OCI-M2 (cell line): ENCODE measurements around the gene SRGAP3.
"Not testable (repeated sequence)": the region's sequence is repeated elsewhere in the genome, so short reads cannot be mapped to it uniquely, and the experiment has no call there.

Experiments
- DNase-seq: peaks from one replicate; lab custom pipeline; 2025; ENCODE audit not compliant: unreplicated experiment; lab: John Stamatoyannopoulos, UW

SRGAP3 gene

GRCh38 chr3:9098716-9099675 is 150.4 kb downstream of the SRGAP3 start:
- DNase-seq = no peak

GRCh38 chr3:9097495-9097894 is 152.0 kb downstream of the SRGAP3 start:
- DNase-seq = no peak

DNA sequence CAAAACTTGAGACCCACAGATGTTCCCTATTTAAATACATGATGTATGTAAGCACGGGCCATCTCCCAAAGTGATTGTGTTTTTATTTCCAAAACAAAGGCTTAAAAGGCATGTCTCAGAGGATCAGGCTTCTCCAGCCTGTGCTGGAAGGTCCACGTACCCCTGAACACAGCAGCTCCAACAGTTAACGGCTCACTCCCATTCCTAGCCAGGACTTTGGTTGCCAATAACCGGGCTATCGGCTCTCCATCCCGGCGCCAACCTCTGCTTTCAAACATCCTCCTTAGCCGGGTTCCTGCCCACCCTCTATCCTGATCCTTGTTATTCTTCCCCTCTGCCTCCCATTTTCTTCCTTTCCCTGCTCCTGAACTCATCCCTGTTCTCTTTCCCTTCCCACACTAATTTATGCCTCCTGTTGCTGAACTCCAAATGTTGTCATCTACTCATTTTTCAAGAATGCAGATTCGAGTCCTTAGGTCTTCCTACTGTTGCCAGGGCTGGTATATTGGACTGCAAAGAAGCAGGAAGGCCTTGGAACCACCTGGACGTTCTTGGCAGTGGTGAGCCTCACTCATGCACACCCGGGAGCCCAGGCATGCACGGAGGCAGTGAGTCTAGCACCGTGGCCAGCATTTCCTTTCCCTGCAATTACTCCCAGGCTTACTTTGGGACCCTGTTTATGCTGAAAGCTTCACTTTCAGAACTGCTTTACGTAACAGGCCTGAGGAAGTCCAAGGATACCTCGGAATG is 157.8 kb downstream of the SRGAP3 start:
- DNase-seq = no peak

- no peak for DNase-seq
Measured at GRCh38 chr3:9088441-9089353, 160.7 kb downstream of the SRGAP3 start.

- DNase-seq = no peak
Measured at GRCh38 chr3:9087831-9088413, 161.5 kb downstream of the SRGAP3 start.

DNA sequence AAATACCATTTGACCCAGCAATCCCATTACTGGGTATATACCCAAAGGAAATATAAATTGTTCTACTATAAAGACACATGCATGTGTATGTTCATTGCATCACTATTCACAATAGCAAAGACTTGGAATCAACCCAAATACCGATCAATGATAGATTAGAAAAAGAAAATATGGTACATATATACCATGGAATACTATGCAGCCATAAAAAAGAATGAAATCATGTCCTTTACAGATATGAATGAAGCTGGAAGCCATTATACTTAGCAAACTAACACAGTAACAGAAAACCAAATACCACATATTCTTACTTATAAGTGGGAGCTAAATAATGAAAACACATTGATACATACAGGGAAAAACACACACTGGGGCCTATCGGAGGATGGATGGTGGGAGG is 164.0 kb downstream of the SRGAP3 start:
- not testable (repeated sequence) for DNase-seq

DNA sequence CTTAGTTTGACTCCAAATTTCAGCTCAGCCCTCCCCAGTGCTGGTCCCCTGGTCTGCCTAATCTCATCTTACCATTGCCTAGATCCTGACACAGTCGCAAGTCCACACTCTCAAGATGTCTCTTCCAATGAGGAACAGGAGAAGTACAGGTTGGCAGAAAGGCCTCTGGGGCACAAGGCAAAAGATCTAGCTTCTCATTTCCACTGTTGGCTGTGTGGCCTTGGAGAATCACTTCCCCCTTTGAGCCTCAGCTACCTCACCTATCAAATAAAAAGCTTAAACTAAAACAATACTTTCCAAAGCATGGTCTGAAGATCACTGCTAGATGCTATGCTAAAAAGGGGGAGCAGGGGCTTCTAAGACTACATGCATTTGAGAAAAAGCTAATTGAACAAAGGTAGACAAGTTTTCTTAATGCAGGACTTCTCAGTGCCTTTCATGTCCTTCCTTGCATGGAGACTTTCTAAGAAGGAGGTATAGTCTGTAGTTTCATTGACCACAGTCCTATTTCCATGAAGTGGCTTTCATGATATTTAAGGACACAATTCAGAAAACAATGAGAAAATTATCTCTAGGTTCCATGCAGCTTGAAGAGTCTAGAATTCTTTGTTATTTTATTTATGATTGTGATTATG is 168.1 kb downstream of the SRGAP3 start:
- DNase-seq = no peak

DNA sequence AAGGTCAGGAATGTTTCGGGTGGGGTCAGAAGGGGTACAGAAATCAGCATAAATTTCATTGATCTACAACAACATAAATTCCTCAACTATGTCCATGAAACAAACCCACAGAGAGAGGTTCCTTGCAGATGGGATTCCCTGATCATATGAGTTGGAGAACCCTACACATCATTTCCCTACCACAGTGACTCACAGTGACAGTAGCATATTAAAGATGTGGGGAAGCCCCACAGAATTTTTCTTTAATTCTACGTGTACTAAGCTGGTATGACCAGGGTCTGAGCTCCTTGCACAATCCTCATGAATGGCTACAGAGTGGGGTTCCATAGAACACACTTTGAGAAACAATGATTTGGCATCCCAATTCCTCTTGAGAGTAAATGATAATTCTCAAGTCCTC is 169.3 kb downstream of the SRGAP3 start:
- no peak for DNase-seq

DNA sequence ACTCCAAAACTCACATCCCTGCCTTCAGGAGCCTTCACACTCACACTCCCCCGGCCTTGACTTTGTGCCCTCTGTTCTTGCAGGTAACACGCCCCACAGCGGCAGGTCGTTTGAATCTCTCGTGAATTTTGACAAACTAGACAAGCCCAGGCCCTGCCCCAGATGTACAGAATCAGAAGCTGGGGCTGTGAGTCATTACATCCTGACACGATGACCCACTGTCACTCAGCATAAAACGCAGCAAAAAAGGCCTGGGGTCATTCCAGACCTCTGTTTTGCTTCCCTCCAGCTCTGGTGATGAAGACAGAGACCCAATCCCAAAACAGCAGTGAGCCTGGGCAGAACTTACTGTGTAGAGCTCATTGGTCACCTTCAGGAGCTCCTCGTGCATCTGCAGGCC is 169.8 kb downstream of the SRGAP3 start:
- no peak for DNase-seq

DNA sequence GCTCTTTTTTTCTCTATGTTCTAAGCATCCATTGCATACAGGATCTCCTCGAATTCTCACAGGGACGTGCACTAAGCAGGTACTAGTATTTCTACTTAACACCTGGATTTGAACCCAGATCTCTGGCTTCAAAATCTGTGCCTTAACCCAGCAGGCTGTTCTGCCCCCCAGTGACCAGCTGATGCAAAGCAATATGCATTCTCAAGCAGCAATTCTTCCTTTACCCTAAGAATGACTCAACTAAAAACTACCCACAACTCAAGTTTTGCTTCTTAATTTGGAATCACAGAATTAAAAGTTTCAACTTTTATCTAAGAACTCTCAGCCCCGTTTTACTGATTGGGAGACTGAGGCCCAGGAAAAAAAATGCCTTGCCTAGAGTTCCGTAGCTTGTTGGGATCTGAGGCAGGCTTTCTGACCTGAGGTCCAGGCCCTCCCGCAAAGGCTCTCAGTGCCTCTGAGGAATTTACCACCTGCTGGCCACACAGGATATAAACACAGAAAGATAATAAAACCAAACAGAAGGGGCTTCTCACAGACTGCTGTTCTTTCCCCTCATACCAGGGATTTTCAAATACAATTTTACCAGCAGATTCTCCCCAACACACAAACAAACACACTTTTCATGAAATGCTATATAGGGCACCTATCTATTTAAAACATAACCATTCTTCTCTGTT is 170.7 kb downstream of the SRGAP3 start:
- DNase-seq = no peak

DNA sequence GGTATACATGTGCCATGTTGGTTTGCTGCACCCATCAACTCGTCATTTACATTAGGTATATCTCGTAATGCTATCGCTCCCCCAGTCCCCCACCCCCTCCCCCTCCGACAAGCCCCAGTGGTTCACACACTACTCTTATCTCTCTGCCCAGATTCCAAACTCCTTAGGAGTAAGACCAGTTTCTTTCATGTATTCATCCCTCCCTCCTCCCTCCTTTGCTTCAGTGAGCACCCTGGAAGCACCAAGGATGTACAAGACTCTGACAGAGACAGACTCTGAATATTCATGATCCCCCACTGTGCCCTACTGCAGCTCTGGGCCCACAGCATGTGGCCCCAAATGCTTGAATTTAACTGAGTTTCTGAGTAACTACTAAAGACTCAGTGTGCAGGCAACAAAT is 172.4 kb downstream of the SRGAP3 start:
- no peak for DNase-seq

GRCh38 chr3:9075762-9076161 is 173.7 kb downstream of the SRGAP3 start:
- DNase-seq = no peak

DNA sequence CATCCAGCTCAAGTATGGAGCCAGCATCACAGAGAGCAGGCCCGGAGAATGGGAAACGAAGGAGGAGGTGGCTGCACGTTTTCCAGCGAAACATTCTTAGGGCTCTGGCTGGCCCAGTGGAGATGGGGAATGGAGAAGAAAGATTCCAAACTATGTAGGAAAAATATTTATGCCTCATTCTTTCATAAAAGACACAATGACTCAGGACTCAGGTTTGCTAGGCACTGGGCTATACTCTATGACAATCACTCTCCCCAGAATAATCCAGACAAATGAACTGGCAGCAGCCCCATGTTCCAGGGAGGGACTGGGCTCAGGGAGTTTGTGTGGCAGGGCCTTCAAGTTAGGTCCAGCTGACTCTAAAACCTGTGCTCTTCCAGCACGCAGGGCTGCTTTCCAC is 175.4 kb downstream of the SRGAP3 start:
- DNase-seq = no peak

GRCh38 chr3:9072667-9073009 is 176.8 kb downstream of the SRGAP3 start:
- DNase-seq = no peak

GRCh38 chr3:9071936-9072666 is 177.3 kb downstream of the SRGAP3 start:
- no peak for DNase-seq

GRCh38 chr3:9070961-9071360 is 178.5 kb downstream of the SRGAP3 start:
- DNase-seq = no peak

DNA sequence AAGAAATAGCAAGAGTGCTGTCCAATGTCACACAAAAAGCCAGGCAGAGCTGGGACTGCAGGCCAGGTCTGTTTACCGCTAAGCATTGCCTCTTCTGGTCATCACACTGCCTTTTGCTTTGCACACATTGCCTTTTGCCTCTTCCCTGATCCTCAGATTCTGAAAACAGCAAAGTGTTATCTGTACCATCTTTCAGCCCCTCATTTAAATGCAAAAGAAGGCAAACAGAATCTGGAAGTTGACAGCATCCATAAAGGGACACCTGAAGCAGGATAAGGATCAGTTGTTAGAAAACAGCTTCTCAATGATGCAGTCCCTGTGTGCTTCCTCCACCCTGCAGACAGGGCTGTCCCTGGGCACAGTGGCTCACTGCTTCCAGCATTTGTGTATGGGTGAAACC is 179.5 kb downstream of the SRGAP3 start:
- no peak for DNase-seq

DNA sequence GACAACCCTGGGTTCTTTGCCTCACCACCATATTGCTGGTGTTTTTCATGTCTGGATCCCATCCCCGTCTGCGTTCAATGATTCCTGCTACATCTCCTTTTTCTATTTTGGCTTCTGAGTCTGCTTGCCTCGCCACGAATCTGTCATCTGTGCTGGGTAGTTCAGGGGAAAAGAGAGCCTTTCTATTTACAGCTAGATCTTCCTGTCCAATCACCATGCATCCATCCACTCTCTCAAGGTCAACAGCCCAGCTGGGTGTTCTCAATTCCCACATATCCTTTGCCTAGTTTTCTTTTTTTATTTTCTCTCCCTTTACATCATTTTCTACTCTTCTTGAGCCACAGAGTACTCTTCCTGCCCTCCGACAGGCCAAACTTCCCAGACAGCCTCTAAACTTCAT is 181.4 kb downstream of the SRGAP3 start:
- DNase-seq = no peak

GRCh38 chr3:9067352-9067975 is 182.0 kb downstream of the SRGAP3 start:
- DNase-seq = no peak
